NCI-H82 (cell line): Measurements from ENCODE around the gene ANXA9.

ENCODE experiments used
- DNase-seq: peaks from one replicate; lab custom pipeline; 2025; lab: John Stamatoyannopoulos, UW

The ANXA9 gene, protein sequence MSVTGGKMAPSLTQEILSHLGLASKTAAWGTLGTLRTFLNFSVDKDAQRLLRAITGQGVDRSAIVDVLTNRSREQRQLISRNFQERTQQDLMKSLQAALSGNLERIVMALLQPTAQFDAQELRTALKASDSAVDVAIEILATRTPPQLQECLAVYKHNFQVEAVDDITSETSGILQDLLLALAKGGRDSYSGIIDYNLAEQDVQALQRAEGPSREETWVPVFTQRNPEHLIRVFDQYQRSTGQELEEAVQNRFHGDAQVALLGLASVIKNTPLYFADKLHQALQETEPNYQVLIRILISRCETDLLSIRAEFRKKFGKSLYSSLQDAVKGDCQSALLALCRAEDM

DNA sequence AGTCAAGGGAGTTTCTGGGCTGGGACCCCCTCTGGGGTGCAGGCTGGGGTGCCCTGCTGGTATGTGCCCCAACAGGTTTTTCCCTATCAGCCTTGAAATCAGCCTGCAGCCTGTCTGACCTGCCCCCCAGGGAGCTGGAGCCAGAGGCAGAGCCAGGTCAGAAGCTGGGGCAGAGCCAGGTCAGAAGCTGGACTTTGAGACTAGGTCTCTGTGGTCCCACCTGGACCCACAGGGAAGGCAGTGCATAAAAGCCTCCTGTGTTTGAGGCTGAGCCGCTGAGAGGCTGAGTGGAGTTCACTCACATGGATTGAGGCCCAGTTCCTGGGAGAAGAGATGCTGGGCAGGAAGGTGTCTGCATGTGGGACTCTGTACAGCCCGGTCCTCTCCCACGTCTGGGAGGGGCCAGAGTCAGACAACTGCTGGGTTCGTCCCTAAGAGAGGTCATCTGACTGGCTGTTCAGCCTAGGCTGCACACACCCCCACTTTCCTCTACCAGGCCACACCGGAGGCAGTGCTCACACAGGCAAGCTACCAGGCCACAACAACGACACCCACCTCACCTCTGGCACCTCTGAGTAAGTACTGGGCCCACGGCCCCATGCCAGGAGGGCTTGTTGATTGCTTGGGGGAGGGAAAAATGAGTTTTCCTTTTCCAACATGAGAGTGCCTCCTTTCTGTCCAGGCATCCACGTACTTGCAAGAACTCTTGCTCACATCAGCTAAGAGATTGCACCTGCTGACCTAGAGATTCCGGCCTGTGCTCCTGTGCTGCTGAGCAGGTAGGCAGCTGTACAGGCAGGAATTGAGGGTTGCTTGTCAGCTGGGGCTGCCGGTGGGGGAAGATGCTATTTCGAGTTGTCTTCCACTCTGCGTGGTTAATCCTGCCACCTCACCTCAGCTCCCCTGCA, at the start of gene ANXA9:
Gene ANXA9 (plus strand): TSS at position 488 of the 908 bp plus-strand sequence. CDS start 814 bp downstream, outside the sequence.
- no peak for DNase-seq

DNA sequence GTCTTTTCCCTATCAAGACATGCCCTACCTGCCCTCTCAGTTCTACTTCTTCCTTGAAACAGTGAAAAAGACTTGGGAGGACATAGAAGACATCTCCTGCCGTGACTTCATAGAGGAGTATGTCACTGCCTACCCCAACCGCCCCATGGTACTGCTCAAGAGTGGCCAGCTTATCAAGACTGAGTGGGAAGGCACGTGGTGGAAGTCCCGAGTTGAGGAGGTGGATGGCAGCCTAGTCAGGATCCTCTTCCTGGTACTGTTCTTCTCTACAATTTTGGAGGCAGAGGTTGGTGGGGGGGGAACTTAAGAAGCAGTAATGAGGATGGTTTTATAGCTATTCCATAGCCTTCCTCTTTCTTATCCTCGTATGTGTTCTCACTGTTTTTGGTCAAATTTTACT, 37.2 kb upstream of the ANXA9 start:
- no peak for DNase-seq

DNA sequence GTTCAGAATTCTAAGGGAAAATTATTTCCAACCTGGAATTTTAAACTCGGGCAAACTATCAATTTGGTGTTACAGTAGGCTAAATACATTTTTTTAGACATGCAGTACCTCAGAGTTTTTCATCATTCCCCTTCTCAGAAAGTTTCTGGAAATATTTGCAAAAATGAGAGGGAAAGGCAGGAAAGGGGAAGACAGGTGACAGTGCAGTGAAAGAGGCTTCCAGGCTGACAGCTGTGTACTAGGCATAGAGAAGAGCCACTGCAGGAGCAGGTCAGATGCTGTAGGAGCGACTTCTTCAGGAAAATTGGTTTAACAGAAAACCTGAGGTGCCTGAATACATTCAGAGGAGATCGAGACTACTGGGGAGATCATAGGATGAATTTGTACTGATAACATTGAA, 27.4 kb upstream of the ANXA9 start:
- DNase-seq: no peak

DNA sequence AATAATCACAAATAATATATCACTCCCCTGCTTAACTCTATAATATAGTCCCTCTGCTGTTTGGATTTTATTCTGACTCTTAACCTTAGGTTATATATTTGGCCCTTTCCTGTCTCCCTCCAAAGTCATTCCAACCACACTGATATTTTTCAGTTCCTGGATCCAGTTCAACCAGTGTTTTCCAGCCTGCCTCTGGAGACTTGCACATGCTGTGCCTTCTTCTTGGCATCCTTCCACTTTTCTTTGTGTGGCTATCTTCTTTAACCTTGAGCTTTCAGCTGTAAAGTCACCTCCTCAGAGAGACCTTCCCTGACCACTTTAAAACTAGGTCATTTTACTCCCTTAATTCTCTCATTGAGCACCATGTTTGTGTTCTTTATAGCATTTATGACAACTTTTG, 26.8 kb upstream of the ANXA9 start:
- DNase-seq: no peak

DNA sequence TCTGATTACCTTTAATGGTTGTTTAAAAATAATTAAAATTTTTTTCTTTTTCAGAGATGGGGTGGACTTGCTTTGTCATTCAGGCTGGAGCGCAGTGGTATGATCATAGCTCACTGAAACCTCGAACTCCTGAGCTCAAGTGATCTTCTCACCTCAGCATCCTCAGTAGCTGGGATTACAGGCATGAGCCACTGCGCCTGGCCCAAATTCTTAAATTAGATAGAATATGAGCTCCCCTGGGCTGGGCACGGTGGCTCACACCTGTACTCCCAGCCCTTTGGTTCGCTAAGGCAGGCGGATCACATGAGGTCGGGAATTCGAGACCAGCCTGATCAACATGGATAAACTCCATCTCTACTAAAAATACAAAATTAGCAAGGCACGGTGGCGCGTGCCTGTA, 24.4 kb upstream of the ANXA9 start:
- no peak for DNase-seq

DNA sequence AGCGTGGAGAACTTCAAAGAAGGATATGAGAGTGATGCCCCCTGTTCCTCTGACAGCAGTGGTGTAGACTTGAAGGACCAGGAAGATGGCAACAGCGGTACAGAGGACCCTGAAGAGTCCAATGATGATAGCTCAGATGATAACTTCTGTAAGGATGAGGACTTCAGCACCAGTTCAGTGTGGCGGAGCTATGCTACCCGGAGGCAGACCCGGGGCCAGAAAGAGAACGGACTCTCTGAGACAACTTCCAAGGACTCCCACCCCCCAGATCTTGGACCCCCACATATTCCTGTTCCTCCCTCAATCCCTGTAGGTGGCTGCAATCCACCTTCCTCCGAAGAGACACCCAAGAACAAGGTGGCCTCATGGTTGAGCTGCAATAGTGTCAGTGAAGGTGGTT, 21.4 kb upstream of the ANXA9 start:
- no peak for DNase-seq

DNA sequence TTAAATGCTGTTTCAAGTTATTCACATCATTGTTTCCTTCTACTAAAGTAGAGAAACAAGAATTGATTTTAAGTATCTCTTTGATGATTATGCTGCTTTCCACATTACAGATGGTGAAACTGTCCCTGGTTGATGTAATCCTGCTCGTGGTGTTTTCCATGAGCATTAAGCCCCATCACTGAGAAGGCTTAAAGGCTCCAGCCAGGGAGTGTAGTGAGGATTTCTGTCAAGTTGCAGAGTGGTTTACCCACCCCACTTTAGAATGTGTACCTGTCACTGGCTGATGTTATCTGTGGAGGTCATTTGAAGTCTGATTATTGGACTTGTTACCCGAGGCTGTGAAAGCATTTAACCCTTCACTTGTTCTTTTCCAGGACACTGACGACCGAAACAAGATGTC, 20.3 kb upstream of the ANXA9 start:
- peak; percentile 80 for DNase-seq

DNA sequence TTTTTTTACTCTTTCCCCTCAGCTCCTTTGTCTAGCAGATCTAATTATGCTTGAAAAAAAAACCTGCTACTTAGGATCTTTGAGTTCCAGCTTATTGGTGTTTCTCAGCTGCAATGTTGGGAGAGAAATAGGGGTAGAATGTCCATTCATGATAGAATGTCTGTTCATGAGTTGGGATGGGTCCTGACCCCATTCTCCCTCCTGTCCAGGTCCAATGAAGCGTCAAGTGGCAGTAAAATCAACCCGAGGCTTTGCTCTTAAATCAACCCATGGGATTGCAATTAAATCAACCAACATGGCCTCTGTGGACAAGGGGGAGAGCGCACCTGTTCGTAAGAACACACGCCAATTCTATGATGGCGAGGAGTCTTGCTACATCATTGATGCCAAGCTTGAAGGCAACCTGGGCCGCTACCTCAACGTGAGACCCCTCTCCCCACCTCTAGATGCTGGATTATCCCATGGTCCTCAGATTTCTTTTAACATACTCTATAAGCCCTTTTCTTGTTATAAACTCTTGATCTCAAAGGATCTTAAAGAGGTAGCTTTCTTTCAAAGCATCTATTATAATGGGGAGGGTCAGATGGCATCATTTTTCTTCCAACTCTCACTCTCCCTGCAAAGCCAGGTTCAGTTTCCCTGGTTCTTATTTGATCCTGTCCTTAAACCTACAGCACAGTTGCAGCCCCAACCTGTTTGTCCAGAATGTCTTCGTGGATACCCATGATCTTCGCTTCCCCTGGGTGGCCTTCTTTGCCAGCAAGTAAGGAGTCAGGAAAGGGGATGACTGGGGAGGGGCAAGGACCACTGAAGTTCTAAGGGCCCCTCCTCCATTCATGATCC, 18.6 kb upstream of the ANXA9 start:
- DNase-seq: no peak

DNA sequence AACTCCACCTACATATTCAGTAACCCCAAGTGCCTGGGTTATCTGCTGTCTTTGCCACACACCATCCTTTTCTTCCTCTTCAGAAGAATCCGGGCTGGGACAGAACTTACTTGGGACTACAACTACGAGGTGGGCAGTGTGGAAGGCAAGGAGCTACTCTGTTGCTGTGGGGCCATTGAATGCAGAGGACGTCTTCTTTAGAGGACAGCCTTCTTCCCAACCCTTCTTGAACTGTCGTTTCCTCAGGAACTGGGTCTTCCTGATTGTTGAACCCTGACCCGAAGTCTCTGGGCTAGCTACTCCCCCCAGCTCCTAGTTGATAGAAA, 18.0 kb upstream of the ANXA9 start:
- DNase-seq: no peak

DNA sequence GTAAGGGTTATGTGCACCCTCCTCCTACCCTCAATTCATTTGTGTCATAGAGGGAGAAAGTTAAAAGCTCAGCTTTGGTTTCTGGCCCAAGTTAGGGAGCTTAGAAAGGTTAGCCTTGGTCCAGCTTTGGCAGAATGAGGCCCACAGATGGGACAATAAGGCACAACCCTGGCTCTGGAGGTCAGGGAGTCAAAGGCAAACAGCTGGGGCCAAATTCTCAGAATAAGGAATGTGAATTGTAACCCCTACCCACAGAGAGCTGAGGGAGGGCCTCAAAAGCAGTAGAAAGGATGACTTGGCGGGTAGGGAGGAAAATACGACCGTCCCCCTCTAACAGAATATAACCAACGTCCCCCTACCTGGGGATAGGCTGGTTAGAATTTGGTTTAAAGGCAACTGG, 16.5 kb upstream of the ANXA9 start:
- DNase-seq: no peak

DNA sequence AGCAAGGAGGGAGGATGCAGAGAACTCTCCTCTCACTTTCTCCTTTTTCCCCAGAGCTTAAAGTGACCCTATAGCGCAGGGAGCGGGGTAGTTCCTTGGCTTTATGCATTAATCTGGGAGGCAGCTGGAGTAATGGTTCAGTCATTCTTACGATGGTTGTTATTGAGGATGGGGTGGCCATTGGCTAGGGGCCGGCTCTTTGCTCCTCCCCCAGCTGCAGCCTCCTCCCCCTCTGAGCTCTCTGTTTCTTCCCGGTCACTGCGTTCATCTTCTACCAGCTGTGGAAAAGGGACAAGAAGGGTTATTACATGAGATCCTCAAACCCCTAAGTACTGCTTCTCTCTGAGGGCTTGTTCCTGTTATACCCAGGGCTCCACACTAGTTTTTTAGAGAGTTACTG, 16.1 kb upstream of the ANXA9 start:
- DNase-seq: no peak

DNA sequence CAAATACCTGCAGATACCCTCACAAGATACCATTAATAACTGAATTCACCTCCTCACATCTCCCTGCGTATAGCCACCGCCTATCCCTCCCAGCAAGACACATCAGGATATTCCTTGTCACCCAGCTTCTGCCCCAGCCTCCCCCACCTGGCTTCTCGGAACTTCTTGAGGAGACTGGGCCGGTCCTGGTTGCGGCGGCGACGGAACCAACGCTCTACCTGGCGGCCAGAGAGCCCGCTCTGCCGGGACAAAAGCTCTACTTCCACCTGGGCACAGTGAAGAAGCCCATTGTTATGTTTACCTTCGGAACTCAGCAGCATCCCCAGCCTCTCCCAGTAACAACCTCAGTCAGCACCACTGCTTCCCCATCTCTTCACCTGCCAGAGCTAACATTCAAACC, 14.2 kb upstream of the ANXA9 start:
- no peak for DNase-seq

DNA sequence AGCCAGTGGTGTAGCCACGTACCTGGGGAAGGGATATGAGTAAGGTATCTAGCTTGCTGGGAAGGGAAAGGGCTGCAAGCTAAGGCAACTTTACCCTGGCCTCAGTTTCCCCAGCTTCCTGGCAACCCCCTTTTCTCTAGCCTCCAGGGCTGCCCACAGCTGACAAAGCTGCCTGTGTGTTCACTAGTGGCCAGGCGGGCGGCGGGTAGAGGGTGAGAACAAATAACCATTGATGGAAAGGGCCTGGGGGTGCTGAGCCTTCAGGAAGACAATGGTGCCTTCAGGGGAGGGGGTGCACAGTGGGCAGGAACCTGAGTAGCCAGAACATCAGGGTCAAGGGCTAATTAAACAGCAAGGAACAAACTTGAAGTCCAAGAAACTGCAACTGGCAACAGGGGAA, 13.6 kb upstream of the ANXA9 start:
- DNase-seq: no peak

DNA sequence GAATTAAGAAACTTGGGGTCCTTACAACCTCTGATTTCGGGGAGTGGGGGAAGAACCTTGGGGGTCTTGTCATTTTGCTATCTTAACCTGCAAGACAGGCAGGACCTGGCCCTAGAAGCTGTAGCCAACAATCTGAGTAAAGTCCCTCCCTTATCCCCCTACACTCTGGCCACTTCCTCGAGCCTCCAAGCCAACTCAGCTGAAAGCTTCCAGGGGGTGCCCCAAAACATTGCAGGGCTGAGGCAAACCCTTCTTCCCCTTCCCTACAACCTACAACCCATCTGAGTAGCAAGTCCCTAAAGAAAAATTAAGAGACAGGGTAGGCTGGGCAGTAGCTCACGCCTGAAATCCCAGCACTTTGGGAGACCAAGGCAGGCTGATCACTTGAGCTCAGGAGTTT, 12.5 kb upstream of the ANXA9 start:
- DNase-seq: no peak

DNA sequence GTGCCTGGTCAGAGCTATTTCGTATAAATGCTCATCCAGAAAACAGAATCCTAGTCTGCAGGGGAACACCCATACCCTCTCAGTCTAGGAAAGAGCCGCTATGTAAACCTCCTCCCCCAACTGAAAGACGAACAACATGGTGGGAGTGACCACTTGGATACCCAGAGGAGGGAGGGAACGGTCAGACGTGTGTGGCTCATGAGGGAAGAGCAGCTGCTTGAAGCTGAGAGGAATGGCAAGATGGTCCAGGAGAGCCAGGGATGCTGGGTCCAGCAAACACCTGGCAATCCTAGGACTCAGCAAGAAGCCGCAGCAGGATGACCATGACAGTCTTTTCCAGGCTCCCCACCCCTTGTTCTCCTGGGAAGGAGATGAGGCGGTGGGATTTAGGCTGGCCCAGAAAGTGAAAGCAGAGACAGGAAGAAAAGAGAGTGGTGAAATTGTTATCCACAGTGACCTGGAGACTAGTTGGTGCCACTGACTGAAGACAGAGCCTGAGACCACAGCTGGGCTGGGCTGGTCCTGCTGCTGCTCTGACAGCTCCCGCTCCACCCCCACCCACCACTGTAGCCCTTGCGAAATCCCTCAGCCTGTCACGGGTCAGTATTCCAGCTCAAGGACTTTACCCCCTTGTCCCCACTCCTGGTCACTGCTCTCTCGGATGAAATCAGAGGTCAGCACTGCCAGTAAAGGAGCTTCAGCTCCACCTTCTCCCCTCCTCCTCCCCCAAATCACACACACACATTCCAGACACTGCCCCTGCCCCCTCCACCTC, 11.1 kb upstream of the ANXA9 start:
- no peak for DNase-seq

DNA sequence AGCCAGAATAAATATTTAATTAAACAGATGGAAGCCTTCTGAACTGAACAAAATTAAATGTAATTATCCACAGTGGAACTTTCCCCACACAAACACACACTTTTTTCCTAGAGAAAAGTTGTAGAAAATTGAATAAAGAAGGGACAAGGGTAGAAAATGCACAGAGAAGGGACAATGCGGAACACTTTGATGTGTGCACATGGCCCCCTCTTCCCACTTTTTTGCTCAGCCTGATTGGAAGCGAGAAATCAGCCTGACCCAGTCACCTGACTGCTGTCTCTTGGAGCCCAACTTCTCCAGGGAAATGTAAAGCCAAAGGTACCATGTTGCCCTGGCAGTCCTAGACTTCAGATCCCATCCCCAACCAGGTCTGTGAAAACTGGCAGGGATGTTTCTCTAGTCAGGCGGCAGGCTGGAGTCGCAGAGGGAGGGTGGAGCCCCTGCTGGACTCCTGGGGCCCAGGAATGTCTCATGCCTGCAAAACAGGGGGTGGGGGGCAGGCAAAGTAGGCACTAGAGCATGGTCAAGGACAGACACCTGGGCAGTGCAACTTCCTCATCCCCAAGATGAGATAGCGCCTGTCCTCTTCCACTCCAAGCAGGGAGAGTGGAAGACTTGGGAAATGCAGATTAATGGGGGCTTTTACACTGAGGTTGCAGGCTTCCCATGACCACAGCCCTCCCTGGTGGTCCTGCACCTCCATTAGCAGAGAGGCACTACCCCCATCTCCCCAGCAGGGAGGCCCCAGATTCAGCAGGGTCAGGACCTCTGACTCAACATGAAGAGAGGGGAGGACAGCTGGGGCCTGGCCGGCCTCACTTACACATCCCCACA, 10.3 kb upstream of the ANXA9 start:
- peak; percentile 31 for DNase-seq

DNA sequence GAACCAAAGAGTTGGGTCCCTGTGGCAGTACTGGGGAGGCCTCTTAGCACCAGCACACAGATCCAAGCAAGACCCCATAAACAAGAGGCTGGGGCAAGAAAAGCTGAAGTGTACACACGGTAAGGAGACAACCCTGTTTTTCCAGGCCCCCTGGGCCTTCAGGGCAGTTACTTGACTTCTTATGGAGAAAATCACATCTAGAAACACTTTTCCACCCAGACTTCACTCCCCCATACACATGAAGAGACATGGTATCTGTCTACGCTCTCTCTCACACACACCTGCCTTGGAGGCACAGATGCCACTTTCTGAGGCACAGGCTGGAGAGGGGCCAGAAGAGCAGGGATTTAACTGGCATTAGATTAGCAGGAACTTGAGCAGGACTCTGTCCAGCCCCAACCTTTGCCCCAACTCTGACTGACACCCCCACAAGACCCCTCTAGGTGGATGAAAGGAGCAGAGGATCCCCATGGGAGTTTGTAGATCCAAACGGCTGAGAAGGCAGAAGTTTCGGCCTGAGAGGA, 9.6 kb upstream of the ANXA9 start:
- DNase-seq: peak; percentile 46

DNA sequence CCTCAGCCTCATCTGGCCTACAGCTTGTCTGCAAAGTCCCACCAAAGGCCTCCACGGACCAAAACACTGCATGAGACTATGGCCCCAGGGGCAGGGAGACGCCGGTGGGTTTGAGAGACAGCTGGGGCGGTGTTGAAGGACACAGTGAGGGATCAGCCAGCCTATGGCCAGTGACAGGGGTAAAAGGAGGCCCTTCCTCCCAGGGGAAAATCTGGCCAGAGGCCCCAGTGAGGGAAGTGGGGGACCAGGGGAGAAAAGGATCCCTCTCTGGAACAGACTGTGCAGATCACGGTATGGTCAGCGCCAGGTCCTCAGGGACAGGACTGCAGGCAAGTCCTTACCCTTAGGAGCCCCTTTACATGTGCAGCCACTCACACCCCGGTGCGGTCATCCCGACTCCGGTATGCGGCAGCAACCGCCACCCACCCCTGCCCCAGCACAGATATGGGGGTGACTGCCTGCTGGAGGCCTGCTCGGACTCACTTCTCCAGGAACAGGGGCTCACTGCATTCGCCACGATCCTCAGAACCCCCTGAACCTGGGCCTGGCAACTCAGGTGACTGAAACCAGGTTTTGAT, 8.7 kb upstream of the ANXA9 start:
- DNase-seq: peak; percentile 50

DNA sequence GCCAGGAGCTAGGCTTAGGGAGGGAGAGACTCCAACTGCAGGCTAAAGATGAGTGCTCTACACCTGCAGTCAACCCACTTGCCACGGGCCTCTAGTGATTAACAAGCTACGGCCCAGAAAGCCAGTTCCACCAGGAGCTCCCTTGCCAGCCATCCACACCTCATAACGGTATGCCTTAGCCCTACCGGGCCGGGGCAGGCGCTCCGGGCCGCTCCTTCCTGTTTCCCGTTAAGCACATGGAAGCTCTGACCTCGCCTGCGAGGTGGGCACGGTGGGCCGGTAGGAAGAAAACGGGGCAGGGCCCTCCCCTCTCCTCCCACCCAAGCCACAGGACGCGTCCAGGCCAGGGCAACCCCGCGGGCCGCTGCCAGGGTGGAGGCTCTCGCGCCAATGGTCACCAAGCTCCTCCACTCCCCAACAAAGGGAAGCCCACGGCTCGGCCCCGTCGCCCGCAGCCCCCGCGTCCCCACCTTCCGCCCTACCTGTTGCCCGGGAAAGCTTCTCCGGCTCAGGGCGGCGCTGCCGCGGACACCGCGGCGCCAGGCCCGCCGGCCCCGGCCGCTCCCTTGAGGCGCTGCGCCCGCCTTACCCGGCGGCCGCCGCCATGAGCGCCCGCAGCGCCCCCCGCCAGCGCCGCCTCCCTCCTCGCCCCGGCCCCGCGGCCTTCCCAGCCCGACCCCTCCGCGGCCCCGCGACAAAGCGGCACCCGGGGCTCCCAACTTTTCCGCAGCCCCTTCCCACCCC, 8.1 kb upstream of the ANXA9 start:
- DNase-seq: peak; percentile 63
